Ectodermal cell (in vitro differentiated cells): Measurements from ENCODE around the gene PTPRN2.

Experiments used
- H3K27ac ChIP-seq: 2 replicates; pipeline ENCODE4 v1.7.0; 2013; ENCODE audit warnings: mild to moderate bottlenecking, low read depth, low read length; ENCODE audit not compliant: insufficient read depth, poor library complexity, severe bottlenecking
- H3K27me3 ChIP-seq: 2 replicates; pipeline ENCODE4 v1.7.0; 2013; ENCODE audit warnings: mild to moderate bottlenecking, low read length; ENCODE audit not compliant: insufficient read depth, control insufficient read depth, poor library complexity, severe bottlenecking
- H3K36me3 ChIP-seq: one replicate; pipeline ENCODE4 v1.7.0; 2013; ENCODE audit warnings: low read length; ENCODE audit not compliant: control insufficient read depth, insufficient read depth
- H3K4me1 ChIP-seq: one replicate; pipeline ENCODE4 v1.7.0; 2013; ENCODE audit warnings: low read length; ENCODE audit not compliant: control insufficient read depth, insufficient read depth
- H3K4me3 ChIP-seq: 2 replicates; pipeline ENCODE4 v1.7.0; 2013; ENCODE audit warnings: low read depth, low read length, control low read depth; ENCODE audit not compliant: insufficient read depth
- H3K9me3 ChIP-seq: 2 replicates; pipeline ENCODE4 v1.7.0; 2013; ENCODE audit warnings: mild to moderate bottlenecking, low read length, moderate library complexity; ENCODE audit not compliant: control insufficient read depth
- WGBS, 2 experiments: methylation state at CpG; one replicate each; pipeline ENCODE4 v1.1.7; 2013; ENCODE audit warnings: missing lambda C conversion rate in 2 of 2; 5-methylcytosine and 5-hydroxymethylcytosine counted together

Gene PTPRN2

DNA sequence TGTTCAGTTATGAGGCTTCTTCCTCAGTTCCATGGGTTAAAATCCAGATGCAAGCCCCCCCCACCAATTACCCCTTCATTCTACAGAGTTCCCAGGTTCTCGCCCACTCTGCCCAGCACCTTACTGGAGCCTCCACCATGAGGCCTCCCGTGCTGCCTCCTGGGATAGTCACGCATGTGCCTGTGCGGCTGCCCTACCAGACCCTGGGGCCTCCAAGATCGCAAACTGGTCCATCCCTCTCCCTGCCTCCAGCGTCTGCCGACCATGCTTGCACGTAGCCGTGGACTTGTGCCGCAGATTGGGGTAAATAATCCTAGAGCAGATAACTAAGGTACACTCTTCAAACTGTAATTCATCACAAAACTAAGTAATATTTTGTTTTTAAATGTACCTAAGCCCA lies 611.2 kb downstream of the PTPRN2 start:
- peaks cover 15% of the 10 kb centered on the region for H3K9me3 ChIP-seq
- H3K27ac ChIP-seq = no peak overlapping the region
- H3K36me3 ChIP-seq = no peaks in the 10 kb centered on the region
- 91% methylated on average over 10 of the region's 10 CpGs for WGBS, 2 experiments
- no peak overlapping the region for H3K4me3 ChIP-seq
- H3K27me3 ChIP-seq = no peaks in the 10 kb centered on the region
- no peaks in the 10 kb centered on the region for H3K4me1 ChIP-seq

DNA sequence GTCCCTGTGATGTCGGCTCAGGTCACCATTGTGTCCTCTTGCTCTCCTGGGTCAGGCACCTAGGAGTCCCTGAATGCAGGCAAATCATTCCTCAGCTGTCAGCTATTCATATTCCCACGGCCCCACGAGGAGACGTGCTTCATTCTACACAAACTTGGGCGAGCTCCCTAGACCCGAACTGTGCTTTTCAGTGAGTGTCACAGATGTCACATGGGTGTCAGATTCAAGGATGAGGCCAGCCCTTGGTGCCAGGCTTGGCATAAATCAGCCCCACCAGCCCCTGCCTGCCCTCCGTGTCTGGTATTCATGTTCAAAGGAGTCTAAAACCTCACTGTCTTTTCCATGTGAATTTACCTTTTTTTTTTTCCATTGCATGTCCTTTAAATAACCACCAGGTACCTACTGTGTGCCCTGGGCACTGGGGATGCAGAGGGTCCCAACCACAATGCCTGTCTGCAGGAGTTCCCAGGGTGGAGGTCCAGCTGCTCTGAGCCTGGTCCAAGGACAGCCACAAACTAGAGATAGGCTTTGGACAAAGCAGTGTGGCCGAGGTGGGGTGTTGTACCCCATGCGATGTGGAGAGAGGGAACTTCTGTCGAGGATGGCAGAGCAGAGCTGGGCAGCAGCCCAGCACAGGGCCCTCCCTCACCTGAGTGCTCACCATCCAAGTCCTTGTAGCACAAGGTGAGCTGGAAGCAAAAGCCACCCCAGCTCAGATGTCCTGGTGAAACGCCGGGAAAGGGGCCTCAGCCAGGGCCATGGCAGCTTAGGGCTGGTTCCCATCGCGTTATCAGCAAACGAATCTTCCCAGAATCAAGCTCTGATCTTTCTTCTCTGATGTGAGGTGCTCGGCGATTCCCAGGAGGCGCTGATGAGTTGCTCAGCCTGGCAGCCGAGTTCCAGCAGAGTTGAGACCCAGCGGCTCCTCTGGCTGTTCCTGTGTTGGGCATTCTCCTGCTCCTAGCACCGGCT lies 611.9 kb downstream of the PTPRN2 start:
- no peaks in the 10 kb centered on the region for H3K36me3 ChIP-seq
- no peak overlapping the region for H3K4me3 ChIP-seq
- no peaks in the 10 kb centered on the region for H3K27me3 ChIP-seq
- H3K9me3 ChIP-seq = peaks cover 15% of the 10 kb centered on the region
- H3K4me1 ChIP-seq = no peaks in the 10 kb centered on the region
- H3K27ac ChIP-seq = no peak overlapping the region
- WGBS, 2 experiments = 82% methylated on average over 21 of the region's 21 CpGs

DNA sequence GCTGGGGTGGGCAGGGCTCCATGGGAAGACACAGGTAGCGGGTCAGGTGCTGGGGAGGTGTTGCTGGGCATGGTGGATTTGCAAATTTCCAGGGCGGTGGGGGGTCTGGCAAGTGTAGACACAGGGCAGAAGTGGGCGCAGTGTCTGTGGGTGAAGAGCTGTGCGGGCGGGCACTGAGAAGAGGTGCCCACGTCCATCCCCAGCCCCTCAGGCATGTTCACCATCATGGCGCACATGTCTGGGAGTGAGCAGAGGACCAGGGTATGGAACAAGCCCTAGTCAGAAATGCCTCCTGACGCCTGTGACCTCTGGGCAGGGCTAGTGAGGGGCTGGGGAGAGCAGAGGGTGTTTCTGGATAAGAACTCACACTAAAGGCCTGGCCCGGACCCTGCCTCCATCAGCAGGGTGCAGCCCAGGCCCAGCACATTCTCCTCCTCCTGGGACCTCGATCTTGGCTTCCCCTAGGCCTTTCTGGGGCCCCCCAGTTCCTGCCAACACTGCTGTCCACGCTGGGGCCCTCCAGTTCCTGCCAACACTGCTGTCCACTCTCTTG lies 612.9 kb downstream of the PTPRN2 start:
- no peaks in the 10 kb centered on the region for H3K27me3 ChIP-seq
- H3K36me3 ChIP-seq = no peaks in the 10 kb centered on the region
- no peaks in the 10 kb centered on the region for H3K4me1 ChIP-seq
- no peak overlapping the region for H3K27ac ChIP-seq
- H3K9me3 ChIP-seq = peaks cover 15% of the 10 kb centered on the region
- 73 to 75% methylated on average over 11 of the region's 11 CpGs for WGBS, 2 experiments
- no peak overlapping the region for H3K4me3 ChIP-seq

DNA sequence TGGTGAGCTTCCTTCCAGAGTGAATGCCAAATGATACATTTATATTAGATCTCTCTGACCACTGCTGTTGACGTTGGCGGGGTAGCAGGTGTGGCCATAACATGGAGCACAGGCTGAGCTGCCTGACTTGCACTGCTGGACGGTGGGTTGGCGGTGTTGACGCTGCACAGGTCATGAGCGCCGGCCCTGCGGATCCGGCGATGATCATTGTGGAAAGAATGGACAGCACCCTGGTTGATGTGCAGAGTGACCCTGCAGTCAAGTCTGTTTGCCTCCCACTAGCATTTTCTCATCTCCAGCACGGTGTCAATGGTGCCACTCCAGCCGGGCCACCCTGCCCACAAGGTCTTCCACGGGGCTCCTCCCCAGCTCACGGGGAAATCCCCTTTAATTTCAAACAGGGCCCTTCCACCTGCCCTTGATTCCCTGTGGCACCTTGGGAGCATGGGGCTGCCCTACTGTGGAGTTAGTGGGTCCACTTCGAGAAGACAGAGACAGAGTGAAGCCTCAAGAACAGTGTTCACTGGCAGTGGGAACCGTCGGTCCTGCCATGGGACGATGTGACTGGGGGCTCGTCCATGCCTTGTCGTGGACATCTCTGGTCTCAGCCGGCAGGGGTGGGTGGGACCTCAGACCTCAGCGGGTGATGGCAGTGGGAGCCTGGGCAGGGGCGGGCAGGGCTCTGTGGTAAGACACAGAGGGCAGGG lies 613.5 kb downstream of the PTPRN2 start:
- Histone ChIP-seq H3K4me1 (no peaks in the 10 kb centered on the region), H3K9me3 (peaks cover 19% of the 10 kb centered on the region), H3K36me3 (no peaks in the 10 kb centered on the region), H3K4me3 (no peak overlapping the region), H3K27ac (no peak overlapping the region), H3K27me3 (no peaks in the 10 kb centered on the region)
- 88 to 89% methylated on average over 23 of the region's 23 CpGs for WGBS, 2 experiments

DNA sequence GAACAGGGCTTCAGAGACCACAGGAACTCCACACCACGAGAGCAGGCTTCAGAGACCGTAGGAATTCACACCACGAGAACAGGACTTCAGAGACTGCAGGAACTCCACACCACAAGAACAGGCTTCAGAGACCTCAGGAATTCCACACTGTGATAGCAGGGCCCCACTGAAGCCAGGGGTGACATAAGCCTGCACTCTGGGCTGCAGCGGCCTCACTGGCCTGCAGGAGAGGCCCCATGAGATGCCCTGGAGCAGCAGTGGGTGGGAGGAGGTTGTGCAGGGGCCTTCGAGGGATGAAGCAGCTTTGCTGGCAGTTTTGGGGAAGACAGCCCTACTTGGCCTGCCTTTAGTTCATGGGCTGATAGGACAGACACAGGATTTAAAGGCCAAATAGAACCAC lies 614.7 kb downstream of the PTPRN2 start:
- H3K9me3 ChIP-seq = peaks cover 19% of the 10 kb centered on the region
- no peaks in the 10 kb centered on the region for H3K36me3 ChIP-seq
- 75 to 84% methylated on average over 5 of the region's 5 CpGs for WGBS, 2 experiments
- no peaks in the 10 kb centered on the region for H3K4me1 ChIP-seq
- H3K4me3 ChIP-seq = no peak overlapping the region
- no peaks in the 10 kb centered on the region for H3K27me3 ChIP-seq
- H3K27ac ChIP-seq = no peak overlapping the region

DNA sequence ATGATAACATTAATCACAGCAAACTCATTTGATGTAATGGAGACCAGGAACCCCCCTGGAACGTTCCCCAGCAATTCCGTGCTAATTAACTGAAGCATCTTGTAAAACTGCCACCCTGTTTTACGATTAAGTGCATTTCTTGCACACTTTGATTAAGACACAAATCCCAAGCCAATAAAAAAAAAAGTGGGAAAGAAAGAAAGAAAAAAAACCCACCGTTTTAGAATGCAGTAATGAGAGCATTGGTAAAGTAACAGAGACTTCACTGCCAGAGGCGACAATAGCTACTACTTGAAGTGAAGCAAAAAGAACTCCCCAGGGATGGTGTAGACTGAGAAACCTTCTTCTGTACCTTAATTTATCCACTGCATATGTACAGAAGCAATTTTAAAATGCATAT lies 616.1 kb downstream of the PTPRN2 start:
- peaks cover 16% of the 10 kb centered on the region for H3K9me3 ChIP-seq
- no peak overlapping the region for H3K27ac ChIP-seq
- H3K27me3 ChIP-seq = no peaks in the 10 kb centered on the region
- no peaks in the 10 kb centered on the region for H3K36me3 ChIP-seq
- WGBS, 2 experiments = 67 to 73% methylated on average over 4 to 5 of the region's 5 CpGs
- H3K4me1 ChIP-seq = no peaks in the 10 kb centered on the region
- H3K4me3 ChIP-seq = no peak overlapping the region

DNA sequence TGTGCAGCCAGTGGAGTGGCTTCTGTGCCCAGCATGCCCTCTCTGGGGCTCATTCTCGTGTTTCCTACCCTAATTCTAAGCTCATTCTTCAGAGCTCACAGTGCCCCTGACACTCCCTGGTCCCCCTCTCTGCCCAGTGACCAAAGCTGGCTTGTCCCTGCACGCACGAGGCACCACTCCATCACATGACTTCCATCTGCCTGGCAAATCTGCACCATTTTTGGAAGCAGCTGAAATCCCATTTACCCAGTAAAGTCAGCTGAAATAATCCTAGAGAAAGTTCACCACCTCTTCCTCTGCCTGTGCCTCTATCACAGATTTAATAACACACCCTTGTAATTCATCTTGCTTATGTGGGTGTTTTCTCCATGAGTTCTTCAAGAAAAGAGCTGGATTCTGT lies 616.9 kb downstream of the PTPRN2 start:
- 63 to 70% methylated on average over 3 of the region's 3 CpGs for WGBS, 2 experiments
- Histone ChIP-seq H3K4me3 (no peak overlapping the region), H3K36me3 (no peaks in the 10 kb centered on the region), H3K27me3 (no peaks in the 10 kb centered on the region), H3K9me3 (peaks cover 13% of the 10 kb centered on the region), H3K27ac (no peak overlapping the region), H3K4me1 (no peaks in the 10 kb centered on the region)

DNA sequence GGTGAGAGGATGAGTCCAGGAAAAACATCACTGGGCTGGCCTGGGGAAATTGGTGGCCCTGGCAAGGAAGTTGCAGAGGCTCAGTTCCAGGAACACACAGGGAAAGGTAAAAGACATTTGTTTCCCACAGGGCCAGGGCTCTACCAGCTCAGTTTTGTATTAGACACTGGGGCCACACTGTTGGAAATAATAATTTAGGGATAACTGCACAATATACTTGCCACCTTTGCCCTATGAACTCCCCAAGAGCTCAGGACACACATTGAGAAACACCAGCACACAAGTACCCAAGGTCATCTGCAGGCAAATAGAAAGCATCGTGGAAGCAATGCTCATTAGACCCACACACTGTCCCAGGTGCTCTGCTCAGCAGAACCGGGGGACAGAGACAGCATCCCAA lies 617.6 kb downstream of the PTPRN2 start:
- no peaks in the 10 kb centered on the region for H3K36me3 ChIP-seq
- WGBS, 2 experiments = 61 to 66% methylated on average over 2 of the region's 2 CpGs
- H3K4me3 ChIP-seq = no peak overlapping the region
- no peaks in the 10 kb centered on the region for H3K27me3 ChIP-seq
- no peak overlapping the region for H3K27ac ChIP-seq
- no peaks in the 10 kb centered on the region for H3K4me1 ChIP-seq
- peaks cover 18% of the 10 kb centered on the region for H3K9me3 ChIP-seq

DNA sequence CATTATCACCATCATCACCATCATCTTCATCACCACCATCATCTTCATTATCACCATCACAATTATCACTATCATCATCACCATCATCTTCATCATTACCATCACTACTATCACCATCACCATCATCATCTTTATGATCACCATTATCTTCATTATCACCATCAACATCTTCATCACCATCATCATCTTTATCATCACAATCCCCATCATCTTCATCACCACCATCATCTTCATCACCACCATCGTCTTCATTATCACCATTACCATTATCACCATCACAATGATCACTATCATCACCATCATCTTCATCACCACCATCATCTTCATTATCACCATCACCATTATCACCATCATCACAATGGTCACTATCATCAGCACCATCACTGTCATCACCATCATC lies 621.1 kb downstream of the PTPRN2 start:
- Histone ChIP-seq H3K27ac (no peak overlapping the region), H3K4me1 (no peaks in the 10 kb centered on the region), H3K4me3 (no peak overlapping the region), H3K9me3 (peaks cover 23% of the 10 kb centered on the region), H3K27me3 (no peaks in the 10 kb centered on the region), H3K36me3 (no peaks in the 10 kb centered on the region)
- WGBS, 2 experiments = 72 to 81% methylated on average over 1 of the region's 1 CpG

DNA sequence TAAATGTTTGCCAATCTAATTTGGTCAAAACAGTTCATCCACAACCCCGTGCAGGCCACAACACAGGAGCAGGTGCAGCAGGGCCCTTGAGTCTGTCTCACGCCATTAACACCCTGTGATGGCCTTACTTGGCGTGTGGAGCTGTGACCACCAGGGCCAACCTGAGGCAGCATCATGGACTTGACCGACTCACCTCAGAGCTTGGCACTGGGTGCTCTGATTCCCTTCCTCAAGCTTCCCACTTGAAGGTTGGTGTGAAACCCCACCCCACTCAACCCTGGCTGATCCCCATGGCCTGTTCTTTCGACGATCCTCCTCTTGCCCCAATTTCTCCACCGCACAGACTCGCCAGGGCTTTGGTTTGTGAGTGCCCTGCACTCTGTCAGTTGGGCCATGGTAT lies 623.1 kb downstream of the PTPRN2 start:
- H3K4me1 ChIP-seq = no peaks in the 10 kb centered on the region
- H3K27me3 ChIP-seq = no peaks in the 10 kb centered on the region
- H3K9me3 ChIP-seq = peaks cover 27% of the 10 kb centered on the region
- no peak overlapping the region for H3K27ac ChIP-seq
- WGBS, 2 experiments = 77 to 84% methylated on average over 8 of the region's 8 CpGs
- H3K4me3 ChIP-seq = no peak overlapping the region
- no peaks in the 10 kb centered on the region for H3K36me3 ChIP-seq
